ENCODE data around the gene ALDOC.

ALDOC gene

GRCh38 chr17:28523186-28523585, 53.5 kb downstream of the ALDOC start:
- no peak overlapping the region for H3K27ac Mint-ChIP-seq
- no peaks in the 10 kb centered on the region for H3K4me1 Mint-ChIP-seq (ENCODE audit: low read depth)
- H3K9me3 Mint-ChIP-seq (ENCODE audit: low read depth), result no peaks in the 10 kb centered on the region
- no peaks in the 10 kb centered on the region for H3K27me3 Mint-ChIP-seq
- H3K36me3 Mint-ChIP-seq, result no peaks in the 10 kb centered on the region
- H3K4me3 Mint-ChIP-seq, result no peak overlapping the region
